Astrocyte (in vitro differentiated cells and primary cell): ENCODE data around the gene DNAH9. TPM values are rescaled to one million over a fixed set of nuclear protein-coding genes. Genes with fewer than 3 reads are reported as not detected.
"Not testable (repeated sequence)": the region's sequence is repeated elsewhere in the genome, so short reads cannot be mapped to it uniquely, and the experiment has no call there.

ENCODE experiments used
- DNase-seq: peaks from one replicate; pipeline ENCODE4 v3.0.0-alpha.2; 2010; ENCODE audit warnings: low read depth
- FAIRE-seq: peaks from 2 replicates; lab custom pipeline; 2011; peaks lifted over from hg19 to GRCh38; lab: Jason Lieb, UNC
- H2AFZ ChIP-seq: 2 replicates; pipeline ENCODE4 v1.6.0; 2012; ENCODE audit warnings: low read depth, low read length, inconsistent platforms
- H3K27ac ChIP-seq: 2 replicates; pipeline ENCODE4 v1.5.1; 2011; ENCODE audit warnings: low read depth, low read length, inconsistent platforms
- H3K27me3 ChIP-seq: 2 replicates; pipeline ENCODE4 v1.6.0; 2011; ENCODE audit warnings: low read length, inconsistent platforms; ENCODE audit not compliant: insufficient read depth
- H3K36me3 ChIP-seq: 2 replicates; pipeline ENCODE4 v1.5.1; 2011; ENCODE audit warnings: low read length, inconsistent platforms; ENCODE audit not compliant: insufficient read depth
- H3K4me1 ChIP-seq: 2 replicates; pipeline ENCODE4 v1.5.1; 2011; ENCODE audit warnings: low read length, inconsistent platforms; ENCODE audit not compliant: insufficient read depth
- H3K4me2 ChIP-seq: 2 replicates; pipeline ENCODE4 v1.6.0; 2012; ENCODE audit warnings: low read length, inconsistent platforms
- H3K4me3 ChIP-seq: 2 replicates; pipeline ENCODE4 v1.5.1; 2011; ENCODE audit warnings: low read depth, mild to moderate bottlenecking, low read length, inconsistent platforms; ENCODE audit not compliant: insufficient read depth
- H3K79me2 ChIP-seq: 2 replicates; pipeline ENCODE4 v1.6.0; 2012; ENCODE audit warnings: mild to moderate bottlenecking, low read length, inconsistent platforms; ENCODE audit not compliant: insufficient read depth
- H3K9ac ChIP-seq: 2 replicates; pipeline ENCODE4 v1.6.0; 2012; ENCODE audit warnings: mild to moderate bottlenecking, low read length, inconsistent platforms
- H3K9me3 ChIP-seq: 2 replicates; pipeline ENCODE4 v1.5.1; 2012; ENCODE audit warnings: low read depth, mild to moderate bottlenecking, low read length, inconsistent platforms; ENCODE audit not compliant: insufficient read depth
- H4K20me1 ChIP-seq: 2 replicates; pipeline ENCODE4 v1.6.0; 2012; ENCODE audit warnings: low read length, inconsistent platforms; ENCODE audit not compliant: insufficient read depth
- H3K27ac Mint-ChIP-seq: one replicate; pipeline ENCODE4 v1.8.0; 2021; ENCODE audit warnings: mild to moderate bottlenecking, mixed read lengths; ENCODE audit not compliant: unreplicated experiment
- H3K27me3 Mint-ChIP-seq: one replicate; pipeline ENCODE4 v1.8.0; 2021; ENCODE audit warnings: low read depth, mixed read lengths; ENCODE audit not compliant: unreplicated experiment
- H3K36me3 Mint-ChIP-seq: one replicate; pipeline ENCODE4 v1.8.0; 2021; ENCODE audit warnings: low read depth, mixed read lengths; ENCODE audit not compliant: unreplicated experiment
- H3K4me1 Mint-ChIP-seq: one replicate; pipeline ENCODE4 v1.8.0; 2021; ENCODE audit warnings: low read depth, mixed read lengths; ENCODE audit not compliant: unreplicated experiment
- H3K4me3 Mint-ChIP-seq: one replicate; pipeline ENCODE4 v1.8.0; 2021; ENCODE audit warnings: mild to moderate bottlenecking, moderate library complexity, mixed read lengths; ENCODE audit not compliant: unreplicated experiment
- H3K9me3 Mint-ChIP-seq: one replicate; pipeline ENCODE4 v1.8.0; 2021; ENCODE audit warnings: mild to moderate bottlenecking, mixed read lengths; ENCODE audit not compliant: unreplicated experiment
- CTCF ChIP-seq: IDR thresholded peaks from 2 replicates; pipeline ENCODE4 v1.5.1; 2011; ENCODE audit warnings: low read depth, mild to moderate bottlenecking, inconsistent platforms, low read length, moderate library complexity; ENCODE audit not compliant: insufficient read depth
- EZH2 ChIP-seq: IDR thresholded peaks from 2 replicates; pipeline ENCODE4 v1.6.1; 2012; ENCODE audit warnings: mild to moderate bottlenecking, low read length, inconsistent platforms; ENCODE audit not compliant: insufficient read depth
- total RNA-seq: library from RNA; stranded (reverse); gene quantifications from 2 replicates; pipeline ENCODE4 v1.2.1, GENCODE V29; 2021

The DNAH9 gene
- total RNA-seq, 1 donor from 2014 or later, result not detected

- no peaks in the 10 kb centered on the region for H3K36me3 ChIP-seq
- H3K4me2 ChIP-seq, result no peak overlapping the region
- peaks cover 23% of the 10 kb centered on the region for H3K27me3 Mint-ChIP-seq
- no peak overlapping the region for H3K9ac ChIP-seq
- H3K4me1 ChIP-seq, result no peaks in the 10 kb centered on the region
- no peaks in the 10 kb centered on the region for H3K36me3 Mint-ChIP-seq
- no peaks in the 10 kb centered on the region for H3K9me3 ChIP-seq
- H3K9me3 Mint-ChIP-seq, result peaks cover 7% of the 10 kb centered on the region
- no peaks in the 10 kb centered on the region for H4K20me1 ChIP-seq
- no peaks in the 10 kb centered on the region for H3K4me1 Mint-ChIP-seq
- no peak overlapping the region for H3K4me3 Mint-ChIP-seq
- no peak for DNase-seq
- H2AFZ ChIP-seq, result no peak overlapping the region
- no peak overlapping the region for H3K27ac ChIP-seq
- H3K27me3 ChIP-seq, result no peaks in the 10 kb centered on the region
- no peak overlapping the region for H3K27ac Mint-ChIP-seq
- H3K4me3 ChIP-seq, result no peak overlapping the region
- TF ChIP-seq CTCF (peak; percentile 90), EZH2 (no peak)
- no peaks in the 10 kb centered on the region for H3K79me2 ChIP-seq
- FAIRE-seq, result no peak
Measured at GRCh38 chr17:11935734-11936406, 337.6 kb downstream of the DNAH9 start.

- Histone ChIP-seq H3K79me2 (no peaks in the 10 kb centered on the region), H3K4me3 (no peak overlapping the region), H3K36me3 (no peaks in the 10 kb centered on the region), H2AFZ (no peak overlapping the region), H4K20me1 (no peaks in the 10 kb centered on the region), H3K9me3 (peaks cover 2% of the 10 kb centered on the region), H3K9ac (no peak overlapping the region), H3K4me2 (no peak overlapping the region), H3K27ac (no peak overlapping the region), H3K4me1 (no peaks in the 10 kb centered on the region), H3K27me3 (no peaks in the 10 kb centered on the region)
- TF ChIP-seq EZH2 (no peak), CTCF (no peak)
- Mint-ChIP-seq H3K27me3 (peaks cover 19% of the 10 kb centered on the region), H3K36me3 (no peaks in the 10 kb centered on the region), H3K9me3 (peaks cover 3% of the 10 kb centered on the region), H3K27ac (no peak overlapping the region), H3K4me3 (no peak overlapping the region), H3K4me1 (peaks cover 3% of the 10 kb centered on the region)
- FAIRE-seq (no peak), DNase-seq (no peak)
Measured at GRCh38 chr17:11940904-11941303, 342.6 kb downstream of the DNAH9 start.

GRCh38 chr17:11943086-11943485, 344.8 kb downstream of the DNAH9 start:
- H3K36me3 Mint-ChIP-seq, H2AFZ ChIP-seq, H3K27me3 Mint-ChIP-seq, FAIRE-seq, H3K9ac ChIP-seq, H3K36me3 ChIP-seq, H3K27ac ChIP-seq, H3K4me3 ChIP-seq, H3K4me1 Mint-ChIP-seq, H3K4me1 ChIP-seq, H3K4me2 ChIP-seq, H3K79me2 ChIP-seq, H3K27me3 ChIP-seq, DNase-seq, H3K4me3 Mint-ChIP-seq, H3K27ac Mint-ChIP-seq, H3K9me3 ChIP-seq, H4K20me1 ChIP-seq, H3K9me3 Mint-ChIP-seq: not testable (repeated sequence)
